H1 (cell line): ENCODE results near the gene ELOVL5.

ENCODE experiments used
- CBX5 ChIP-seq: fragments of 300-800, 300-1000 bp; sonication (generic); IDR thresholded peaks from 2 replicates; pipeline ENCODE4 v1.7.1; 2016; ENCODE audit warnings: antibody characterized with exemption, low read length, low read depth
- CHD2 ChIP-seq: IDR thresholded peaks from 2 replicates; pipeline ENCODE4 v1.6.1; 2012; ENCODE audit warnings: low read length, improper control_type of control experiment
- CREB1 ChIP-seq: IDR thresholded peaks from 2 replicates; pipeline ENCODE4 v1.6.1; 2012; ENCODE audit warnings: inconsistent platforms
- EGR1 ChIP-seq: IDR thresholded peaks from 2 replicates; pipeline ENCODE4 v1.6.1; 2011; ENCODE audit warnings: low read depth, low read length, borderline replicate concordance
- EP300 ChIP-seq, 2 experiments: IDR thresholded peaks; 1 replicate in 1 of 2; 2 replicates in 1 of 2; pipeline ENCODE4 v1.6.1; 2011 to 2012; ENCODE audit warnings: low read depth in 2 of 2, low read length in 2 of 2, mild to moderate bottlenecking in 2 of 2, borderline replicate concordance in 1 of 2, inconsistent platforms in 1 of 2, moderate library complexity in 1 of 2
- EZH2 ChIP-seq: fragments of 200-600 bp; sonication (generic); IDR thresholded peaks from 2 replicates; pipeline ENCODE4 v1.7.1; 2012; ENCODE audit warnings: low read depth, mild to moderate bottlenecking, moderate library complexity, low read length, inconsistent platforms; ENCODE audit not compliant: severe bottlenecking
- POLR2A ChIP-seq, 2 experiments: IDR thresholded peaks; 1 replicate in 1 of 2; 2 replicates in 1 of 2; pipeline ENCODE4 v1.6.1; 2011; ENCODE audit warnings: low read depth in 2 of 2, low read length in 2 of 2, mild to moderate bottlenecking in 2 of 2; ENCODE audit errors: control extremely low read depth in 1 of 2
- POLR2AphosphoS5 ChIP-seq: IDR thresholded peaks from 2 replicates; pipeline ENCODE4 v1.6.1; 2011; ENCODE audit warnings: low read depth, low read length
- RAD21 ChIP-seq, 2 experiments: IDR thresholded peaks in 1 of 2; conservative IDR thresholded peaks in 1 of 2; 2 replicates each; pipeline ENCODE4 v1.6.1; 2011; ENCODE audit warnings: low read depth in 2 of 2, low read length in 2 of 2, improper control_type of control experiment in 1 of 2, inconsistent platforms in 1 of 2, mild to moderate bottlenecking in 1 of 2, moderate library complexity in 1 of 2
- TAF1 ChIP-seq: IDR thresholded peaks from 2 replicates; pipeline ENCODE4 v1.6.1; 2011; ENCODE audit warnings: mild to moderate bottlenecking, low read depth, low read length
- TEAD4 ChIP-seq: IDR thresholded peaks from 2 replicates; pipeline ENCODE4 v1.6.1; 2012; ENCODE audit warnings: low read depth, low read length, inconsistent platforms, mixed read lengths
- ZNF274 ChIP-seq: IDR thresholded peaks from 2 replicates; pipeline ENCODE4 v1.7.0; 2012; ENCODE audit warnings: low read length, borderline replicate concordance; ENCODE audit errors: extremely low read depth
- TF ChIP-seq, protein P1 (sequence below), 3 experiments: IDR thresholded peaks; 1 replicate in 2 of 3; 2 replicates in 1 of 3; pipeline versions ENCODE4 v1.5.1 to v1.6.1; 2011; ENCODE audit warnings: low read length in 3 of 3, mild to moderate bottlenecking in 3 of 3, inconsistent platforms in 2 of 3, low read depth in 1 of 3, moderate library complexity in 1 of 3; ENCODE audit not compliant: insufficient read depth in 1 of 3; ENCODE audit errors: control extremely low read depth in 1 of 3
- TF ChIP-seq, protein P2 (sequence below): IDR thresholded peaks from 2 replicates; pipeline ENCODE4 v1.6.1; 2012; ENCODE audit warnings: inconsistent platforms

DNA sequence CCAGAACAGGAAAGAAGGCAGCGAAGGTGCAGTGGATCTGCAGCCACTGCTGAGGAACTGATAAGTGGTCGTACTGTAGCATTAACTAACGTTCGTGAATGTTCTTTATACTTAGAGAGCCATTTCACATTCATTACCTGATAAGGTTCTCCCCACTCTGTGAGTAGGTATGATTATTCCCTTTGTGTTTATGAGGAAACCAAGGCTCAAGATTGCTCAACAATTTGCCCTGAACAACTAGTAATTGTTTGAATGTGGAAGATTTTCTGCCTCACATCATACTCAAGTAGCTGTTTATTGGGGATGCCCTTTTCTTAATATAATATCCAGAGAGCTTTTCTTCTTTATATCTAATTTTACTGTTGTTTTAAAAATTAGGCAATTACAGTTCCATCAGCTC lies 24.9 kb upstream of the ELOVL5 start:
- TF ChIP-seq, protein P1, sequence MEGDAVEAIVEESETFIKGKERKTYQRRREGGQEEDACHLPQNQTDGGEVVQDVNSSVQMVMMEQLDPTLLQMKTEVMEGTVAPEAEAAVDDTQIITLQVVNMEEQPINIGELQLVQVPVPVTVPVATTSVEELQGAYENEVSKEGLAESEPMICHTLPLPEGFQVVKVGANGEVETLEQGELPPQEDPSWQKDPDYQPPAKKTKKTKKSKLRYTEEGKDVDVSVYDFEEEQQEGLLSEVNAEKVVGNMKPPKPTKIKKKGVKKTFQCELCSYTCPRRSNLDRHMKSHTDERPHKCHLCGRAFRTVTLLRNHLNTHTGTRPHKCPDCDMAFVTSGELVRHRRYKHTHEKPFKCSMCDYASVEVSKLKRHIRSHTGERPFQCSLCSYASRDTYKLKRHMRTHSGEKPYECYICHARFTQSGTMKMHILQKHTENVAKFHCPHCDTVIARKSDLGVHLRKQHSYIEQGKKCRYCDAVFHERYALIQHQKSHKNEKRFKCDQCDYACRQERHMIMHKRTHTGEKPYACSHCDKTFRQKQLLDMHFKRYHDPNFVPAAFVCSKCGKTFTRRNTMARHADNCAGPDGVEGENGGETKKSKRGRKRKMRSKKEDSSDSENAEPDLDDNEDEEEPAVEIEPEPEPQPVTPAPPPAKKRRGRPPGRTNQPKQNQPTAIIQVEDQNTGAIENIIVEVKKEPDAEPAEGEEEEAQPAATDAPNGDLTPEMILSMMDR (IDR thresholded peaks at IDR 0.05; ENCODE audit: control extremely low read depth in 1 of 3, insufficient read depth in 1 of 3, low read depth in 1 of 3, low read length in 3 of 3), result no peak
- TF ChIP-seq POLR2AphosphoS5 (no peak), CREB1 (no peak), TAF1 (no peak), EZH2 (no peak), CBX5 (no peak), CHD2 (no peak), EGR1 (no peak), EP300 (IDR thresholded peaks at IDR 0.05; ENCODE audit: borderline replicate concordance in 1 of 2, low read depth in 2 of 2, low read length in 2 of 2) (no peak), RAD21 (IDR thresholded peaks at IDR 0.05 in 1 of 2, conservative IDR thresholded peaks at IDR 0.05 in 1 of 2; ENCODE audit: low read depth in 2 of 2, low read length in 2 of 2) (no peak), TEAD4 (no peak), POLR2A (IDR thresholded peaks at IDR 0.05; ENCODE audit: control extremely low read depth in 1 of 2, low read depth in 2 of 2, low read length in 2 of 2) (no peak), ZNF274 (no peak)
- TF ChIP-seq, protein P2, sequence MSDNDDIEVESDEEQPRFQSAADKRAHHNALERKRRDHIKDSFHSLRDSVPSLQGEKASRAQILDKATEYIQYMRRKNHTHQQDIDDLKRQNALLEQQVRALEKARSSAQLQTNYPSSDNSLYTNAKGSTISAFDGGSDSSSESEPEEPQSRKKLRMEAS, result no peak
